HG03521 (cell line): Measurements from ENCODE around the gene DLG2.

Source experiments
- ATAC-seq: cut with Tn5 transposase; IDR thresholded peaks from one replicate; pipeline ENCODE4 v1.9.1; 2021; ENCODE audit warnings: mild to moderate bottlenecking, moderate library complexity; ENCODE audit not compliant: unreplicated experiment

The DLG2 gene

GRCh38 chr11:85137597-85137996, 489.5 kb downstream of the DLG2 start:
- no peak for ATAC-seq

DNA sequence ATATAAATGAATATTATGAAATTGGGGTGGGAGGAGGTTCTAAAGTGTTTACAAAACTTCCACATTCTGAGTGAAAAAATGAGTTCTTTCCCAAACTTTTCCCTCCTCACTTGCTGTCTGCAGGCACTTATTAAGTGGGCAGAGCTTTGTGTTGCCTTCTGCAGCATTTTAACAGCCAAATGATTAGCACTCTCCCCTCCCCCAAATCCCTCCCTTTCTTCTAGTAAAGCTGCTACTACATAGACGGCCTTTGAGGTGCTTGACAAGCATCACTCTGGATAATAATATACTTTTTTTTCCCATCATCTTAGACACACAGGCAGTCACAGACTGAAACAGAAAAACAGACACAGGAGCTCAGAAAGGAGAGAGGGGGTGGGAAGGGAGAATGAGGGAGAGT, 493.5 kb downstream of the DLG2 start:
- ATAC-seq: no peak

DNA sequence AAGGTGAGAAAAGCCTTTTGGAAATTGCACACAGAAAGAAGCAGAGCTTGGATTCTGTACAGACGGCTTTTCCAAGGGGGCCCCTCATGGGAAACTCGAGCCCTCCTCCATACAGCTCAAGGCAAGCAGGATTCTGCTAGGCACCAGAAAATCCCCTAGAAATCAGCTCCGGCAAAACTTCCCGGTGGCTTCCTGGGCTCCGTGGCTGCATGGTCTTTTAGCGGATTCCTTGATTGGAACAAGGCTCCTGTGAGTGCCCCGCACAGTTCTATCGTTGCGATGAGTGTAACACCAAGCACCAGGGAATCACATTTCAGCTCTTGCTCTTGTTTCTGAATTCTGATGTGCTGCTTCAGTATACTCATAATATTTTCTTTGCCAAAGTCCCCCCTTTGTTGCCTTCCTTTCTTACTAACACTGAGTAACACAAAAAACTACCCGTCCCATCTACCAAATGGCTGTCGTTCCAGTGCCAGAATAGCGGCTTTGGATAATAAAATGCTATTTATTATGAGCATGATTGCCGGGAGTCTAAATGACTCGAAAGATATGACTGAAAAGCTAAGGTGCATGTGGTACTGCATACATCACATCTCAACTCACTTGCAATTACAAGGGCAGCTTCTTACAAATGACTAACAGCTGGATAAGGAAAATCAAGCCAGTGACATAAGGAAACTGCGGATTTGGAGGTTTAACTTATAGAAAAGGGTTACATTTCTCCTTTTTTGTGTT, 494.1 kb downstream of the DLG2 start:
- ATAC-seq: no peak

DNA sequence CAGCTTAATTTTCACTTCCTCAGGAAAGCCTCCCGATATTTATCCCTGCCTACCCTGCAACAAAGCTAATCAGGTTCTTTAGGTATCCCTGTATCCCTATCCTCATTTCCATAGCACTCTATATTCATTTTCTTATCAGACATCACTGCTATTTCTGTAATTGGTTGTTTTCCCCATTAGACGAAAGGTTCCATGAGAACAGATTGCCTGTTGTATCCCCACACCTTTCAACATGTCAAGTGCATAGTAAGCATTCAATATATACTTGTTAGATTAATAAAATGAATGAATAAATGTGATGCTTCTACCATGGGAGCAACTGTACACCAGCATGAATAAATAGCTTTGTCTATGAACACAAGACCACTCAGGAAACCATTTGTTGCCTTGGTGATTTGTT, 499.8 kb downstream of the DLG2 start:
- no peak for ATAC-seq

DNA sequence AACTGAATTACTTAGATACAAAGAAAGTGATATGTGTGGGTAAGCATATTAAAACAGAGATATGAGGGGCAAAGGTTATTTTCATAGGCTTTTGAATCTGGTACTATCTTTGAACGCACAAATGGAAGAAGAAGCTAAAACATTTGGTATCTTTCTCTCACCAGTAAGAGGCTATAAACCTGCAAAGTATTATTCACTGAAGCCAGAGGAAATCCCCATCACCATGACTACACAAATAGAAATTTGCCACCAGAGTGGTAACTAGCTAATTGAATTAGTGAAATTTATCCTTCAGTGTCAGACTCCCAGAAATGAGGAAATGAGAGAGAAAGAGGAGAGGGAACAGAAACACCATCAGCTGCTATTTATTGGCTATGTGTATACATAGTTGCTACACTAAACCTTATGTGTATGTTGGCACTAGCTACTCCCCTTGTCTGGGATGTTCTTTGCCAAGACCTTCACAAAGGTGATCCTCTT, 503.4 kb downstream of the DLG2 start:
- ATAC-seq: peak; percentile 96

- ATAC-seq: no peak
Observed at GRCh38 chr11:85118151-85118550, 509.0 kb downstream of the DLG2 start.

- no peak for ATAC-seq
Observed at GRCh38 chr11:85115798-85116197, 511.3 kb downstream of the DLG2 start.

DNA sequence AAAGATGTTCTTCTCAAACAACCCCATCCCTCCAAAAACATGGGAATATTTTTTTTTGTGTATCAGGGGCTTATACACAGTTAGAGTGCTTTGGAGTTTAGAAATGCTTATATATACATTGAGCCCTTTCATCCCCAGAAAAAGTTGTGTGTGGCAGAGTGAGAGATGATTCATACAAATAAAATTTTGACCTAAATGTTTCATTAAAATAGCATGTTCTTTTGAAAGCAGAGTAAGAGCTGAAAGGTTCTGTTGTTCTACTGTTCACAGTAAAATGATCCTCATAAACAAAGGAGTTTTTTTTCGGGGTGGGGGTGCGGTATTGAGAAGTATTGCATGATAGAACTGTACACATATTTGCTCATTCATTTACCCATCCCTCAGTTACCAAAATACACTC, 512.4 kb downstream of the DLG2 start:
- ATAC-seq: no peak

- peak; percentile 94 for ATAC-seq
Observed at GRCh38 chr11:85110246-85110645, 516.9 kb downstream of the DLG2 start.

DNA sequence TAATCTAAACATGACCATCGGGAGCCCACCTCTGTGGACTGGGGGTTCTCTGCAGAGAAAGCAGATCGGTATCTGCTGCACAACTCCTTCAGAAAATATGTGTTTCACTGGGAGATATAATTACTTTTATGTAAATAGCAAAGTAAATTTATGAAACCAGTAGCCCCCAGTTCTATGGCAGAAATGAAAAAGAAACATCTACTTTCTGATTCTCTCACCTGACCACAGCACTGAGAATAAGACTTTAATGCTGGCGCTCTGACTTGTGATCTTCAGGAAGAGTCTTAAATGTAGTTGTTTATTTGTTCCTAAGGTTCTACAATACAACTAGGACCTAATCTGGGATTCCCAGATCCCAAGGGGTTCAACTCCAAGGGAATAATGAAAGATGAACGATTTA, 518.0 kb downstream of the DLG2 start:
- peak; percentile 66 for ATAC-seq

- no peak for ATAC-seq
Observed at GRCh38 chr11:85105868-85106267, 521.3 kb downstream of the DLG2 start.

- no peak for ATAC-seq
Observed at GRCh38 chr11:85099522-85099921, 527.6 kb downstream of the DLG2 start.

DNA sequence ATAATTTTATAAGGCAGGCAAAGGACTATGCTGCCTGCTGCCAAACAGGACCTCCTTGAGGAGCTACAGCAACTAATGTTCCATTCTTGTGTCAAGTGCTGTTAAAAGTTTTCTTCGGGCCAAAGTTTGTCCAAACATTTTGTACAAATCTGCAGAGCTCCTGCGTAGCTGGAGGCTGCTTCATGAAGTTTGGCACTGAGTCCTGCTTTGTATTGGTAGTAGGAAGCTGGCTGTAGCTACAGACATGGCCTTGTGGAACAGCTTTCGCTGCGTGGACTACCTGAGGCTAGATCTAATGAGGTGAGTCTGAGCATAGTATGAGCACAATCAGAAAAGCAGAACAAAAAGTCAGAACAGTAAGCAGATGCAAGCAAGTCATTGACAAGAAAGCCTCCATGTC, 528.1 kb downstream of the DLG2 start:
- no peak for ATAC-seq

DNA sequence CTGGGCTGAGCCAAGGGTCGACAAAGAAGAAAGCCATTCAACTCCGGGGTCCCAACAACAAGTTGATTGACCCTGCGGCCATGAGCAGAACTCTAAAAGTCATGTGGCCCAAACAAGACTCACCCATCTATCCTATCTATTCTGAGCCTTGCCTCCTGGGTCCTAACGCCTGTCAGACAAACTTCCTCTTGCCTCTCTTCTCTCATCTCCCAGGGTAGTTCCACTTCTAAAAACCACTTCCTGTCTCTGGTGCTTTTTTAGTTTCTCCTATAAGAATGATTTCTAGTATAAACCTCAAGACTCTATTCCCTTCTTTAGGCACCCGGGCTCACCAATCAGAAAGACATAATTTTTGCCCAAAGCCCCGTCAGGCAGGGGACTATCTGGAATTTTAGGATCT, 530.2 kb downstream of the DLG2 start:
- ATAC-seq: no peak

DNA sequence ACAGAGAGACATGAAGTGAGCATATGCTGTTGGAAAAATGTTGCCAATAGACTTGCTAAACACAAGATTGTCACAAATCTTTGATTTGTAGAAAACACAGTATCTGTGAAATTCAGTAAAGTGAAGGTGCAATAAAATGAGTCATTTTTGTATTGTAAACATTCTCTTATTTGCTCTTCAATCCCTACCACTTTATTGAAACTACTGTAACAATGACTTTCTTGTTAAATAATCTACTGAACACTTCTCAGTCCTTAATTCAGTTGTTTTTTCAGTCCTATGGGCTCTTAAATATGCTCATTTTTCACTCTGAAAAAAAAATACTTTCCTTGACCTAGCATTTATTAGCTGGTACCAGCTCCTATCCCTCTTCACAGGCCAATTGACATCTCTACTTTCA, 531.9 kb downstream of the DLG2 start:
- no peak for ATAC-seq

- ATAC-seq: no peak
Observed at GRCh38 chr11:85094795-85095194, 532.3 kb downstream of the DLG2 start.

GRCh38 chr11:85089654-85090053, 537.5 kb downstream of the DLG2 start:
- no peak for ATAC-seq

DNA sequence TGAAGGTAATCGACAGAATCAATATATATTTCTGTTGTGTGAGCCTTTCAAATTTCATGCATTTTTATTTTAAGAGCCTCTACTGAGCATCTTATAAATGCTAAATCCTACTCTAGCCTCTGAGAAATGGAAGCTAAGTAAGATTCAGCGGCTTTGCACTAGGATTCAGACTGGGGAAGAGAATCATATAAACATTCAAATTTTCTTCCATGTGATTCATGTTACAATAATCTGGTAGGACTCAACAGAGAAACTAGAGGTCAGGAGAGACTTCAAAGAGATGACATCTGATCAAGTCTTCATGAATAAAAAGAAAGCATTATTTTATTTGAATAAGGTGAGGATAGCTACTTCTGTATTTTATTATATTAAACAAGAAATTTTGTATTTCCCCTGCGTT, 538.9 kb downstream of the DLG2 start:
- ATAC-seq: no peak

- ATAC-seq: no peak
Observed at GRCh38 chr11:85086504-85087284, 540.5 kb downstream of the DLG2 start.

DNA sequence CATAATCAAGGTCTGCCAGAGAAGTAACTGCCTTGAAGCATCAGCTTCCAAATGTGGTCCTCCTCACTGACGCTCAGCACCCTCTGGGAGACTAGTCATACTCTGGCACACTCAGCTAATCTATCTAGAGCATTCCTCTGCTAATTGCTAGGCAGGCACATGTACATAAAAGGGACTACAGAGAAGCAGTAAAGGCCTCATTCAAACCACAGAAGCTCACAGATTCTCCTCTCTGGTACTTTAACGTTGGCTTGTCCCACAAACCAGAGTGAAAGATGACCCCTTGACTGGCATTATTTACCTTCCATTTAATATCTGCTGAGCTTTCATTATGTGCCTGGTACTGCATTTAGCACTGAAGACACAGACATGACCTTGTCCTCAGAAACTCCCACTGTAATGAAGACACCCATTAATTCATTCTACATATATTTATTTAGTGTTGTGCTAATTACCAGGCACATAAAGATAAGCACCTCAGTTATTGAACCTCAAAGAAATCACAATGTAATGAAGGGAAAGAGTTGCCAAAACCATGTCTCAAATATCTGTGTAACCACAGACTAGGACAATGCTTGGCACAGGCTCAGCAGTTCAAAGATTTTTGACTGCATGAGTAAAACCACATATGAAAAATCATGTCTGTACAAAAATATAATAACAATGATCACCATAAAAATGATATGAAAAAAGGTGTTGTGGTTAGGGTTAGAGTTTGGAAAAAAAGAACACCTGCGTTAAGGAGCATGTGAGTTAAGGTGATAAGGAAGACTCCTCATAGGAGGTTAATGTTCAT, 550.4 kb downstream of the DLG2 start:
- ATAC-seq: no peak

- peak; percentile 100 for ATAC-seq
Observed at GRCh38 chr11:85062659-85063058, 564.5 kb downstream of the DLG2 start.

- ATAC-seq: no peak
Observed at GRCh38 chr11:85052636-85053035, 574.5 kb downstream of the DLG2 start.
